ENCODE data around the gene MICAL2.
A peak's percentile ranks its signal among the peaks of the same experiment; 100 is the strongest.

Gene MICAL2

DNA sequence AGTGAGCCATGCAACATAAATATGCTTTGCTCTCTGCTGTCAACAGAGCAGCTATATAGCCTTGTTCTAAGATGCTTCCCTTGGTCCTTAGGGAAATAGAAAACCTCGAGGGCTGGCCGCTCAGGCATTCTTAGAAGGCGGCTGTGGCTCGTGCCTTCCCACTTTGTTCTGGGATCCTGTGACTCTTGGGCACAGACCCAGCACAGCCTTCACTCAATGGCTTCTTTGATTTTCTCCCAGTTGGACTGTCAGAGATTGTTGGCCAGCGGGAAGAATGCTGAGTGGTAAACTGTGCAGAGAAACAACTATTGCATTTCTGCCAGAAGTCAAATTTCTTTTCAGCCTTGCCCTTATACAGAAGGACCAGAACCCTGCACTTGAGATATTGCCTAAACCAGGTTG lies 9.5 kb upstream of the MICAL2 start:
- DNase-seq = no peak

- DNase-seq = no peak
Measured at GRCh38 chr11:12101318-12101717, 9.1 kb upstream of the MICAL2 start.

DNA sequence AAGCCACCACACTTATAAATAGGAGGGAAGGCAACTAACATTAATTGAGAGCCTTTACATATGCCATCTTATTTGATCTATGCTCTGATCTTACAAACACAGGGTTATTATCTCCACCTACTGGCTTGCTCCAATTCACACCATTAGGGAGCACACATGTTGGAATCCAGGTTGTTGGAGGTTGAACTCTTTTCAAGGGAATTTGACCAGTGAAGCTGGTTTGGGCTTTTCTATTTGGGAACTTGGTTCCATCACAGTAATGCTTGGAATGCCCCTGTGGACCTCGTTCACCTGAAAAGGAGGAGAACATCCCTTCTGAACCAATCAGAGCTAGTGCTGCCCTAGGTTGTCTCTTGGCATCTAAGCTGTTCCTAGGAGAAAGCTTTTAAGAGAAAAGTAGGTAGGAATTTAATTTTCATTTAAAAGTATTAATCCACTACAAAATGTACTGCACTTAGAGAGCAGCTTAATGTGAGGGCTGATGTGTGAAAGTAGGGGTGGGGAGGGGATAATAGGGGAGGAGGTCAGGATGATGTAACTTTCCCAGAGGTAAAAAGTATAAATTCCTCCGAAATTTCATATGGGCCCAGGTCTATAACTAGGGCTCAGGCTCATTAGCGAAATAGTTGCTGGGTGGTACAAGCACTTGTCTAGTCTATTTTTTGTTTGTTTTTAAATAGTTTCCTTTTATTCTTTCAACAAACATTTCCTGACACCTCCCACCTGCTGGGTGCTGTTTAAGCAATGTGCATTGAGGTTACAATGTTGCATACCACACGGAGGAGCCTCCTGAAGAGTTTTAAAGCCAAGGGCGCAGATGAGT lies 7.6 kb upstream of the MICAL2 start:
- no peak for DNase-seq

DNA sequence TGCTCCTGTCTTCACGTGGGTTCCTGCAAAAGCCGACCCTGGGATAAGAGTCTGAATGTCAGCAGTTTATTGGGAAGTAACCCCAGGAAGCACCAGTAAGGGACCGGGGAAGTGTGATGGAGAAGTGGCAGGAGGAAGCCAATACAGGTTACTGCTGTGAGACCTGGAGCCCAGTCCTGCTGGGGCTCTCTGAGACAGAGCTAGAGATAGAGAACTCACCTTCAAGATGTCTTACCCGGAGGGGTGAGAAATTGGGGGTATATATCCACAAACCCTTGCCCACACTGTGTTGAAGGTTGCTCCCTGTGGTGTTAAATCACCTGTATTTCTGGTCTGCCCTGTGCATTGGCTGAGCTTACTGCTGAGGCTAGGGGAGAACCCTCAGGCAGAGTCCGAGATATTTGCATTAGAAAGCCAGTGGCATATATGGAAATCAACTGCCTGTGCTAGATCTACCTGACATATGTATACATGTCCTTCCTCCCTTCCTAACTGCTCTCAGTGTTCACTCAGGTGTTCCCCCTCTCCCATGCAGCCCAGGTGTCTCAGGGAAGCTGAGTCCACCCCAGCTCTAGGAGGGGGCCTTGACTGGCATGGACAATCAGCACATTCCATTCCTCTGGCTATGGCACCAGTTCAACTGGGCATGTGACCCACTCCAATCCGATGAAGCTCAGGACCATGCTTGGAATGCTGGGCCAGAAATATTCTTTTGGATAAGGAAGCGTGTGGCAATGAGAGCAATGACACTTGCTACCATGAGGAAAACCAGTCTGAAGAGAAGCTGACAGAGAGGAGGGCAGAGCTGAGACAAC lies 6.8 kb upstream of the MICAL2 start:
- DNase-seq = no peak

DNA sequence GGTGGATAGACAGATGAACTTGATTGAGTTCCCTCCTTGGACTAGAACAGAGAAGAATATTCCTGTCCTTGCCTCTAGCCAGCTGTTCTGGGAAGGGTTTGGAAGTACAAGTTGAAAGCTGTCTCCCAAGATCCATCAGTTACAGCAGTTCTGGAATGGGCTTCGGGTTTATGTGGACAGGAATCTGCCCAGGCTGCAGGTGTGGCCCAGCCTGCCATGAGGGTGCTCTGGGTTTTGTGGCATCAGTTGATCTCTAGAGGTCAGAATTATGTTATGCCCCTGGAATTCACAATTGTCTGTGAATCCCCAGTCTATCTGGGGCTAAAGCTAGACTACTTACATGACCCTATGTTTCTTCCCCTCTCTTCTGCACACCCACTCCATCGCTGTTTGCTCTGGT lies 4.9 kb upstream of the MICAL2 start:
- DNase-seq = no peak

DNA sequence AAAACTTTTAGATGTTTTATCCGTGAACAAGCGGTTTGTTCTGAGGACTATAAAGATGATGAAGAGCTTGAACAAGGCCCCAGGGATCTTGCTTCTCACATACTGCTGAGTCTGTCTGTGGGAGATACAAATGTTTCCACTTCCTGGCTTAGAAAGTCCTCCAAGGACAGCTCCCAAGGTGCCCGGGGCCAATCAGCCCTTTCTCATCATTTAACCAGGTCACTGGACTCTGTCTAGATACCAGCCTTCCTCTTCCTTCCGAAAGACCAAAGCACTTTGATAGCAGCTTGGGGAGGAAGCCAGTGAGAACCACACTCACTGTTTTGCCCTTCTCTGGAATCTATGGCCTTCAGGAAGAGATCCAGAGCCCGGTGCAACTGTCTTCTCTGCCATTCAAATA lies 4.3 kb upstream of the MICAL2 start:
- no peak for DNase-seq

- no peak for DNase-seq
Measured at GRCh38 chr11:12106501-12106900, 3.9 kb upstream of the MICAL2 start.

DNA sequence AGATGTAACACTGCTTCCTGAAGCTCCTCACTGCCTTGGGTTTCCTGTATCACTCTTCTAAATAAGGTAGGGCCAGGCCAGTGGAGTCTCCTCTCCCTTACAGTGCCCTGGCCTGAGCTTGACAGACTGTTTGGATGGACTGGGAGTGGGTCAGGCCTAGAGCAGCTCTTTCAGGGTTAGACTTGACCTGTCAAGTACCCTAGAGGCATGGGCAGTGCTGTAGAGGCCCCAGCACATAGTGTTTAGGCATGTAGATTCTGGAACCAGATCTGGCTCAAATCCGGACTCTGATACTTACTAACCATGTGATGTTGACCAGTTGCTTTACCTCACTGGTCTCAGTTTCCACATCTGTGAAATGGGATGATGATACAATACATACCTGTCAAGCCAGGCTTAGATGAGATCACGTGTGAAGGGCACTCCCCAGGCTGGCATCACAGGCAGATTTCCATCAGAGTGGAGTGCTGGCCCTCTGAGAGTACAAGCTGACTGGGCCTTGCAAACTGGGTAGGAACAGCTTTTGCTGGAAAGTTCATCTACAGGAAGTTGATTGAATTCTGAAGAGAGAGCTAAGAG lies 1.4 kb upstream of the MICAL2 start:
- DNase-seq = no peak

- no peak for DNase-seq
Measured at GRCh38 chr11:12109591-12110196, 696 bp upstream of the MICAL2 start.

- DNase-seq = peak in 1 of 2 donors; percentile 19
Measured at GRCh38 chr11:12110714-12111548, 541 bp downstream of the MICAL2 start.

DNA sequence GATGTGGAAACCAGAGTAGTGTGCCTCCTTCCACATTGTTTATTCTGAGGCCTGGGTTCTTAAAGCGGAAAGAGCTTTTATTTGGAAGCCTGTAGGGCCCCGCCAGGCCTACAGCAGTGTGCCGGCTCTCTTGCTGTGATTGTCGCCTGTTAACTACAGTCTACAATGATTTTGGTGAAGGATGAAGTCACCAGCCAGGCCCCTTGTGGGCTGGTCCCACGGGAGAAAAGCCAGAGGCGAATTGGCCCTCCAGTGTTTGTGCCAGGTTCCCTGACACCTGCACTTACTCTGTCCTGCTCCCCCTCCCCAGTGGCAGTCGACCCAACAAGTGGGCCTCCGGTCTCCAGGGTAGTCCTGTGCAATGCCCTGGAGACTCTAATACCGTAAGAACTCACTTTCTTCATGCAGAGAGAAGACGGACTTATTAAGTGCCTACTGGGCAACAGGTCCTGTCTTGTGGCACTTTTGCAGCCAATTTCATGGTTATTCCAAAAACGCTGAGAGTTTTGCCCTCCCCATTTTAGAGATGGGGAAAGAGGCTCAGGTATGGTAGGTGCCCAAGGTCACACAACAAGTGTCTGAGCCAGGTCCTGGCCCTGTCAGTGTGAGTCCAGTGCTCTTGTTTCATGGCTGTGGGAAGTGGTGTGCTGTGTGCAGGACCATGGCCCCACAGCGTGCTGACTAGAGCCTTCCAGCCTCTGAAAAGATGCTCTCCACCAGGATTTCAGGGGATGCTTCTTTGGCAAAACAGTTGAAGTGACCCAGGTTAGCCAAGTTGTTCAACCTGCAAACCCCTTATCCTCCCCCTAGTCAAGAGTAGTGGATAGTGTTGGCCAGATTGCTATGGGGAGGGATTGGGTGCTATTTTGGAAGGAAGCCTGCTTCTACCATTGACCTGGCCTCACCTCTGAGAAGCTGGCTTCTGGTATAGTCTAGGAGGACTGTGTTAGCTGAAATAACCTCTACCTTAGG lies 1.4 kb downstream of the MICAL2 start:
- no peak for DNase-seq

GRCh38 chr11:12112750-12113149 lies 2.4 kb downstream of the MICAL2 start:
- DNase-seq = no peak

- no peak for DNase-seq
Measured at GRCh38 chr11:12113294-12113693, 2.9 kb downstream of the MICAL2 start.

DNA sequence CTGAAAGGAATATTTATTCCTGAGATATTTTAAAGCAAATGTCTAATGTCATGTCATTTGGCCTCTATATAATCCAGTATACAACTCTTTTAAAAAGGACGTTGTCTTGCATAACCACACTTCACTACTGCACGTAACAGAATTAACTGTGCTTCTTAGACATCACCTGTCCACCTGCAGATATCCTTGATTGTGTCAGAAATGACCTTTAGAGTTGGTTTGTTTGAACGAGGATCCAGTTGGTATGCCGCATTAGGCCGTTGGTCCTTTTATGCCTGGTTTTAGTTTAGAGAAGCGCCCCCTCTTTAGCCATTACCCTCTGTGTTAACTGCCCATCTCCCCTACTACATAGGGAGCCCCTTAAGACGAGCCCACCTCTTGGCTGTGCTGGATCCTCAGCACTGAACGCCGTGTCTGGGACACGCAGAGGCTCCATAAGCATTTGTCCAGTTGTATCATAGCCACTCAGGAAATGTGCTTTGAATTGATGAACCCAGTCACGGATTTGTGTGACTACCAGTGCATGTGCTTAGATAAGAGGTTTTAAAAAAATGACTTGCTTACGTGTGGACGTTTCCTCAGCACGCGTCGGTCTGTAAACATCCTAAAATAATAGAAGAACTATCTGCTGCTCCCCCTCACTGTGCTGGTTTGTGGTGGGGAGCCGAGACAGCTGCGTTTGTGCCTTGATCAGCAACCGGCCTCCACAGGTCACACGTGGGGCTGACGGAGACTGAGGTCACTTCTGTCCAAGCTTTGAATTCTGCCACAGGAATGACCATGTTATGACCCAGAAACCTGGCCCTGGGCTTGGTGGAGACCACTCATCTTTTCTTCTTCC lies 4.0 kb downstream of the MICAL2 start:
- no peak for DNase-seq

- DNase-seq = no peak
Measured at GRCh38 chr11:12116425-12117032, 6.1 kb downstream of the MICAL2 start.

DNA sequence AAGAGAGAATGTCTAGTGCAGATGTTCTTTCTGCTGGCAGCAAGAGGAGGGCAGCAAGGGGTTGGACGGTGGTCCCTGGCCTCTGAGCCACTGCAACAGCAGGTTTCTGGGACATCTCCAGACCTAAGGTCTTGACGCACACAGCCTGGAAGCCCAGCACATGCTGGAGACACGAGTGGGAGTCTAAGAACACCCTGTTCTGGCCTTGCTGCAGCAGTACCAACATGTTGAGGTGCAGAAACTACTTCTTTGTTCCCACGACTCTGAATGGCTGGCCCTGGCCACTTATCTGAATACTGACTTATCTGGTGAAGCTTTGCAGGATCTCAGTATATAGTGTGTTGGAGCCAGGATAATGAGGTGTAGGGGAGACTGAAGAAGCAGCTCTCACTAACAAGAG lies 6.8 kb downstream of the MICAL2 start:
- no peak for DNase-seq

- no peak for DNase-seq
Measured at GRCh38 chr11:12117611-12118010, 7.2 kb downstream of the MICAL2 start.

DNA sequence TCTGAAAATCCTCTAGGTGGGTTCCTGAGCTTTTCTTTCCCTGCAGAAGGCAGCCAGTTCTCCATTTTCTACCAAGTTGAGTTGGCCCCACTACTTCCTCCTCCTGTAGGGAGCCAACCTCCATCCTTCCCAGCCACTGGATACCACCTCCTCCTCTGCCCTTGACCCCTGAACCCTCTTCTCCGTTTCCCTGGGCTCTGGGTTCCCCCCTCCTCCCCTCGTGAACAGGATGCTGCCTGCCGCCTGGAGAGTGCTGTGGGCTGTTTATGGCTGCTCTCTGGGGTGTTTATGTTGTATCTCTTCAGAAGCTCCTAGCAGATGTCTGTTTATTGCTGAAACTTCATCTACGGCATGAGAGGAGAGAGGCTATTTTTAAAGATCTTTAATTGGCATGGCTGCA lies 8.6 kb downstream of the MICAL2 start:
- DNase-seq = no peak

GRCh38 chr11:12119502-12119901 lies 9.1 kb downstream of the MICAL2 start:
- DNase-seq = no peak

Data from CD4-positive, alpha-beta T cell treated with Interleukin-1 beta for 1 hour (primary cell).